GM19099 (cell line): ENCODE data around the gene ACOT12.

ENCODE experiments used
- POLR2A ChIP-seq: IDR thresholded peaks from 3 replicates; pipeline ENCODE4 v1.6.1; 2011; ENCODE audit warnings: low read depth; ENCODE audit not compliant: insufficient read length; ENCODE audit errors: extremely low read depth

The ACOT12 gene

GRCh38 chr5:81297531-81297930 lies 96.4 kb downstream of the ACOT12 start:
- TF ChIP-seq POLR2A = no peak

GRCh38 chr5:81292130-81292529 lies 101.8 kb downstream of the ACOT12 start:
- no peak for TF ChIP-seq POLR2A

GRCh38 chr5:81290146-81290545 lies 103.8 kb downstream of the ACOT12 start:
- TF ChIP-seq POLR2A = no peak

GRCh38 chr5:81288021-81288433 lies 105.9 kb downstream of the ACOT12 start:
- TF ChIP-seq POLR2A = no peak

- no peak for TF ChIP-seq POLR2A
Measured at GRCh38 chr5:81286059-81286617, 107.8 kb downstream of the ACOT12 start.

- TF ChIP-seq POLR2A = no peak
Measured at GRCh38 chr5:81283976-81284375, 110.0 kb downstream of the ACOT12 start.
